Measurements from ENCODE around the gene UBE2V1.

Gene UBE2V1

GRCh38 chr20:50043573-50044352 is 69.2 kb downstream of the UBE2V1 start:
- DNase-seq (ENCODE audit: low read depth) = no peak

- no peak for DNase-seq (ENCODE audit: low read depth)
Observed at GRCh38 chr20:50042370-50043313, 70.3 kb downstream of the UBE2V1 start.

- no peak for DNase-seq (ENCODE audit: low read depth)
Observed at GRCh38 chr20:50041246-50041873, 71.6 kb downstream of the UBE2V1 start.

- no peak for DNase-seq (ENCODE audit: low read depth)
Observed at GRCh38 chr20:50040432-50041245, 72.3 kb downstream of the UBE2V1 start.

GRCh38 chr20:50039706-50040431 is 73.1 kb downstream of the UBE2V1 start:
- DNase-seq (ENCODE audit: low read depth) = no peak

- DNase-seq (ENCODE audit: low read depth) = no peak
Observed at GRCh38 chr20:50038574-50038991, 74.4 kb downstream of the UBE2V1 start.

GRCh38 chr20:50038169-50038568 is 74.8 kb downstream of the UBE2V1 start:
- no peak for DNase-seq (ENCODE audit: low read depth)

- DNase-seq (ENCODE audit: low read depth) = no peak
Observed at GRCh38 chr20:50037575-50037974, 75.4 kb downstream of the UBE2V1 start.

- no peak for DNase-seq (ENCODE audit: low read depth)
Observed at GRCh38 chr20:50037123-50037522, 75.8 kb downstream of the UBE2V1 start.

GRCh38 chr20:50036703-50037102 is 76.2 kb downstream of the UBE2V1 start:
- DNase-seq (ENCODE audit: low read depth) = no peak

- no peak for DNase-seq (ENCODE audit: low read depth)
Observed at GRCh38 chr20:50034567-50035180, 78.3 kb downstream of the UBE2V1 start.

- no peak for DNase-seq (ENCODE audit: low read depth)
Observed at GRCh38 chr20:50032955-50033666, 79.8 kb downstream of the UBE2V1 start.
